HepG2 (cell line): Measurements from ENCODE around the gene VPS52. TPM values are rescaled to one million over a fixed set of nuclear protein-coding genes. Genes with fewer than 3 reads are reported as not detected.

Experiments used
- CBFB ChIP-seq: sonication (generic); formaldehyde crosslinking; IDR thresholded peaks from 2 replicates; pipeline ENCODE4 v1.4.0; 2020; ENCODE audit warnings: missing genetic modification reagents
- HOXA9 ChIP-seq: sonication (generic); formaldehyde crosslinking; IDR thresholded peaks from 2 replicates; pipeline ENCODE4 v1.8.1; 2022; ENCODE audit warnings: missing genetic modification reagents, mild to moderate bottlenecking, moderate library complexity, borderline replicate concordance
- NFE2L2 ChIP-seq: fragments of 150-350 bp; IDR thresholded peaks from 2 replicates; pipeline ENCODE4 v1.6.1; 2014; ENCODE audit warnings: low read length
- PCBP2 ChIP-seq: fragments of 200-400 bp; formaldehyde crosslinking; optimal IDR thresholded peaks from 2 replicates; pipeline ENCODE3; 2018; ENCODE audit warnings: low read length, low read depth; ENCODE audit not compliant: poor library complexity, severe bottlenecking
- PHF5A ChIP-seq: IDR thresholded peaks from one replicate; pipeline ENCODE4 v1.6.1; 2018; ENCODE audit warnings: low read depth, missing genetic modification reagents; ENCODE audit not compliant: unreplicated experiment
- RBAK ChIP-seq: sonication (generic); formaldehyde crosslinking; IDR thresholded peaks from 2 replicates; pipeline ENCODE4 v1.5.1; 2020; ENCODE audit warnings: mild to moderate bottlenecking, missing genetic modification reagents
- SP5 ChIP-seq: IDR thresholded peaks from 2 replicates; pipeline ENCODE4 v1.6.1; 2016; ENCODE audit warnings: low read depth, borderline replicate concordance
- TSC22D2 ChIP-seq: sonication (generic); formaldehyde crosslinking; IDR thresholded peaks from 2 replicates; pipeline ENCODE4 v1.5.1; 2020; ENCODE audit warnings: missing genetic modification reagents, mild to moderate bottlenecking, borderline replicate concordance
- ZNF143 ChIP-seq: sonication (generic); formaldehyde crosslinking; IDR thresholded peaks from 2 replicates; pipeline ENCODE4 v1.4.0; 2020; ENCODE audit warnings: missing genetic modification reagents
- ZNF317 ChIP-seq: sonication (generic); formaldehyde crosslinking; IDR thresholded peaks from 2 replicates; pipeline ENCODE4 v1.5.0; 2020; ENCODE audit warnings: mild to moderate bottlenecking, missing genetic modification reagents
- ZNF777 ChIP-seq: sonication (generic); formaldehyde crosslinking; IDR thresholded peaks from 2 replicates; pipeline ENCODE4 v1.4.0; 2020; ENCODE audit warnings: missing genetic modification reagents
- polyA plus RNA-seq, 8 experiments: library from polyadenylated mRNA; depleted of rRNA in 3 of 8; stranded (reverse) in 7 of 8; unstranded in 1 of 8; fragments of >200 nt; fragmentation: Illumina TruSeq in 4 of 8; extraction: Trizol in 4 of 8; gene quantifications; 2 replicates each; pipeline versions ENCODE4 v1.2.1 to v1.2.3, GENCODE V29; 2011 to 2016; ENCODE audit warnings: low read depth in 4 of 8, missing spikeins in 1 of 8, mixed read lengths in 1 of 8; ENCODE audit not compliant: insufficient read depth in 1 of 8
- total RNA-seq, 5 experiments: library from RNA; depleted of rRNA; stranded (reverse); fragments of >200 nt; fragmentation: Illumina TruSeq; extraction: Trizol; gene quantifications; 2 replicates each; pipeline ENCODE4 v1.2.3, GENCODE V29; 2016; ENCODE audit warnings: low read depth in 1 of 5
- TF ChIP-seq, protein P1 (sequence below): sonication (generic); formaldehyde crosslinking; IDR thresholded peaks from 2 replicates; pipeline ENCODE4 v1.5.0; 2020; ENCODE audit warnings: mild to moderate bottlenecking, missing genetic modification reagents, borderline replicate concordance
- TF ChIP-seq, protein P2 (sequence below): sonication (generic); formaldehyde crosslinking; IDR thresholded peaks from 2 replicates; pipeline ENCODE4 v1.9.0; 2021; ENCODE audit warnings: mild to moderate bottlenecking, missing genetic modification reagents
- TF ChIP-seq, protein P3 (sequence below): sonication (generic); formaldehyde crosslinking; IDR thresholded peaks from 2 replicates; pipeline ENCODE4 v1.4.0; 2020; ENCODE audit warnings: mild to moderate bottlenecking, missing genetic modification reagents
- TF ChIP-seq, protein P4 (sequence below): fragments of 450-650 bp; IDR thresholded peaks from 2 replicates; pipeline ENCODE4 v1.6.1; 2017; ENCODE audit warnings: mild to moderate bottlenecking

VPS52 gene
- total and polyA plus RNA-seq, 2 of the 13 experiments (the other 11 are each of a cell fraction or from before 2014, with no cell fraction given): 48.9 to 85.5 TPM

DNA sequence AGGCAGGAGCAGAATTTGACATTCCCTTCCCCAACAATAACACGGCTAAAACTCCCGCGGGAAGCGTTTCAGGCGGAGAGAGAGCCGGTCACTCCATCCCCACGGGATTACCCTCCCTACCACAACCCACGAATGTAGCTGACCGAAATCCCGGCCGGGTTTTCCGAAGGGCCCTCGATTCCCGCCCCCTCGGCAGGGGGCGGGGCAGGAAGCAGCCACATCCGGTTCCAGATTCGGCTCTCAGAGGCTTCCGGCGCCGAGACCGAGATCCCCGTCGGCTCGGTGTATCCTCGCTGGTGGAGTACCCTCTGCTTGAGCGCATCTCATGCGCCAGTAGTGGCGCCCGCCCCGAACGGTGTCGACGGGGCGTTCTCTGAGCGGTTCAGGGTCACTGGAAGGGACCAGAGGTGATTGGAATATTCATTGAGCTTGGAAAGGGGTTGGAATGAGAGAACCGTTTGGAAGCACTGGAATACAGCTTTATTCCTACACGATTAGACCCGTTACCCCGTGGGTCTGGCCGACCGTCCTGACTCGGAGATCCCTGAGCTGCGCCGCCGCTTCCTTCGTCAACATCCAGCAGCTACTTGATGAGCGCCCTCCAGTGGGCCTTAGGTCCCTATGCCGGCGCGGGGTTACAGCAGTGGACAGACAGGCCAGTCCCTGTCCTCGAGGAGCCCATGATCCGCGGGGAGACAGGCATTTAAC is 27.7 kb upstream of the VPS52 start (continued):
- no peak for TF ChIP-seq RBAK (CRISPR knock-in tag)
- TF ChIP-seq ZNF143 (CRISPR knock-in tag): peak; percentile 67; the same call in 1 of the 2 replicates
- TF ChIP-seq SP5: peak; percentile 93
- peak; percentile 93 for TF ChIP-seq ZNF317
- TF ChIP-seq, protein P1, sequence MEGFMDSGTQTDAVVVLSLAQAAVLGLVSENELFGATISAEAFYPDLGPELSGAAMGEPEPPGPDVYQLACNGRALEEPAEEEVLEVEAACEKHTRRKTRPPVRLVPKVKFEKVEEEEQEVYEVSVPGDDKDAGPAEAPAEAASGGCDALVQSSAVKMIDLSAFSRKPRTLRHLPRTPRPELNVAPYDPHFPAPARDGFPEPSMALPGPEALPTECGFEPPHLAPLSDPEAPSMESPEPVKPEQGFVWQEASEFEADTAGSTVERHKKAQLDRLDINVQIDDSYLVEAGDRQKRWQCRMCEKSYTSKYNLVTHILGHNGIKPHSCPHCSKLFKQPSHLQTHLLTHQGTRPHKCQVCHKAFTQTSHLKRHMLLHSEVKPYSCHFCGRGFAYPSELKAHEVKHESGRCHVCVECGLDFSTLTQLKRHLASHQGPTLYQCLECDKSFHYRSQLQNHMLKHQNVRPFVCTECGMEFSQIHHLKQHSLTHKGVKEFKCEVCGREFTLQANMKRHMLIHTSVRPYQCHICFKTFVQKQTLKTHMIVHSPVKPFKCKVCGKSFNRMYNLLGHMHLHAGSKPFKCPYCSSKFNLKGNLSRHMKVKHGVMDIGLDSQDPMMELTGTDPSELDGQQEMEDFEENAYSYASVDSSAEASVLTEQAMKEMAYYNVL: peak; percentile 92
- TF ChIP-seq ZNF777 (CRISPR knock-in tag): peak; percentile 98
- TF ChIP-seq NFE2L2: no peak
- peak; percentile 76 for TF ChIP-seq CBFB (CRISPR knock-in tag)
- TF ChIP-seq, protein P2, sequence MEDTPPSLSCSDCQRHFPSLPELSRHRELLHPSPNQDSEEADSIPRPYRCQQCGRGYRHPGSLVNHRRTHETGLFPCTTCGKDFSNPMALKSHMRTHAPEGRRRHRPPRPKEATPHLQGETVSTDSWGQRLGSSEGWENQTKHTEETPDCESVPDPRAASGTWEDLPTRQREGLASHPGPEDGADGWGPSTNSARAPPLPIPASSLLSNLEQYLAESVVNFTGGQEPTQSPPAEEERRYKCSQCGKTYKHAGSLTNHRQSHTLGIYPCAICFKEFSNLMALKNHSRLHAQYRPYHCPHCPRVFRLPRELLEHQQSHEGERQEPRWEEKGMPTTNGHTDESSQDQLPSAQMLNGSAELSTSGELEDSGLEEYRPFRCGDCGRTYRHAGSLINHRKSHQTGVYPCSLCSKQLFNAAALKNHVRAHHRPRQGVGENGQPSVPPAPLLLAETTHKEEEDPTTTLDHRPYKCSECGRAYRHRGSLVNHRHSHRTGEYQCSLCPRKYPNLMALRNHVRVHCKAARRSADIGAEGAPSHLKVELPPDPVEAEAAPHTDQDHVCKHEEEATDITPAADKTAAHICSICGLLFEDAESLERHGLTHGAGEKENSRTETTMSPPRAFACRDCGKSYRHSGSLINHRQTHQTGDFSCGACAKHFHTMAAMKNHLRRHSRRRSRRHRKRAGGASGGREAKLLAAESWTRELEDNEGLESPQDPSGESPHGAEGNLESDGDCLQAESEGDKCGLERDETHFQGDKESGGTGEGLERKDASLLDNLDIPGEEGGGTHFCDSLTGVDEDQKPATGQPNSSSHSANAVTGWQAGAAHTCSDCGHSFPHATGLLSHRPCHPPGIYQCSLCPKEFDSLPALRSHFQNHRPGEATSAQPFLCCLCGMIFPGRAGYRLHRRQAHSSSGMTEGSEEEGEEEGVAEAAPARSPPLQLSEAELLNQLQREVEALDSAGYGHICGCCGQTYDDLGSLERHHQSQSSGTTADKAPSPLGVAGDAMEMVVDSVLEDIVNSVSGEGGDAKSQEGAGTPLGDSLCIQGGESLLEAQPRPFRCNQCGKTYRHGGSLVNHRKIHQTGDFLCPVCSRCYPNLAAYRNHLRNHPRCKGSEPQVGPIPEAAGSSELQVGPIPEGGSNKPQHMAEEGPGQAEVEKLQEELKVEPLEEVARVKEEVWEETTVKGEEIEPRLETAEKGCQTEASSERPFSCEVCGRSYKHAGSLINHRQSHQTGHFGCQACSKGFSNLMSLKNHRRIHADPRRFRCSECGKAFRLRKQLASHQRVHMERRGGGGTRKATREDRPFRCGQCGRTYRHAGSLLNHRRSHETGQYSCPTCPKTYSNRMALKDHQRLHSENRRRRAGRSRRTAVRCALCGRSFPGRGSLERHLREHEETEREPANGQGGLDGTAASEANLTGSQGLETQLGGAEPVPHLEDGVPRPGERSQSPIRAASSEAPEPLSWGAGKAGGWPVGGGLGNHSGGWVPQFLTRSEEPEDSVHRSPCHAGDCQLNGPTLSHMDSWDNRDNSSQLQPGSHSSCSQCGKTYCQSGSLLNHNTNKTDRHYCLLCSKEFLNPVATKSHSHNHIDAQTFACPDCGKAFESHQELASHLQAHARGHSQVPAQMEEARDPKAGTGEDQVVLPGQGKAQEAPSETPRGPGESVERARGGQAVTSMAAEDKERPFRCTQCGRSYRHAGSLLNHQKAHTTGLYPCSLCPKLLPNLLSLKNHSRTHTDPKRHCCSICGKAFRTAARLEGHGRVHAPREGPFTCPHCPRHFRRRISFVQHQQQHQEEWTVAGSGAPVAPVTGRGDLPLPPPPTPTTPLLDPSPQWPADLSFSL (CRISPR knock-in tag): no peak
- TF ChIP-seq TSC22D2 (CRISPR knock-in tag): peak; percentile 76; the same call in 1 of the 2 replicates
- TF ChIP-seq HOXA9 (CRISPR knock-in tag): peak; percentile 68; the same call in 1 of the 2 replicates
- peak; percentile 16 for TF ChIP-seq PHF5A (CRISPR knock-in tag)
- TF ChIP-seq, protein P3, sequence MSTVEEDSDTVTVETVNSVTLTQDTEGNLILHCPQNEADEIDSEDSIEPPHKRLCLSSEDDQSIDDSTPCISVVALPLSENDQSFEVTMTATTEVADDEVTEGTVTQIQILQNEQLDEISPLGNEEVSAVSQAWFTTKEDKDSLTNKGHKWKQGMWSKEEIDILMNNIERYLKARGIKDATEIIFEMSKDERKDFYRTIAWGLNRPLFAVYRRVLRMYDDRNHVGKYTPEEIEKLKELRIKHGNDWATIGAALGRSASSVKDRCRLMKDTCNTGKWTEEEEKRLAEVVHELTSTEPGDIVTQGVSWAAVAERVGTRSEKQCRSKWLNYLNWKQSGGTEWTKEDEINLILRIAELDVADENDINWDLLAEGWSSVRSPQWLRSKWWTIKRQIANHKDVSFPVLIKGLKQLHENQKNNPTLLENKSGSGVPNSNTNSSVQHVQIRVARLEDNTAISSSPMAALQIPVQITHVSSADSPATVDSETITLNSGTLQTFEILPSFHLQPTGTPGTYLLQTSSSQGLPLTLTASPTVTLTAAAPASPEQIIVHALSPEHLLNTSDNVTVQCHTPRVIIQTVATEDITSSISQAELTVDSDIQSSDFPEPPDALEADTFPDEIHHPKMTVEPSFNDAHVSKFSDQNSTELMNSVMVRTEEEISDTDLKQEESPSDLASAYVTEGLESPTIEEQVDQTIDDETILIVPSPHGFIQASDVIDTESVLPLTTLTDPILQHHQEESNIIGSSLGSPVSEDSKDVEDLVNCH (CRISPR knock-in tag): peak; percentile 41; the same call in 1 of the 2 replicates
- TF ChIP-seq, protein P4, sequence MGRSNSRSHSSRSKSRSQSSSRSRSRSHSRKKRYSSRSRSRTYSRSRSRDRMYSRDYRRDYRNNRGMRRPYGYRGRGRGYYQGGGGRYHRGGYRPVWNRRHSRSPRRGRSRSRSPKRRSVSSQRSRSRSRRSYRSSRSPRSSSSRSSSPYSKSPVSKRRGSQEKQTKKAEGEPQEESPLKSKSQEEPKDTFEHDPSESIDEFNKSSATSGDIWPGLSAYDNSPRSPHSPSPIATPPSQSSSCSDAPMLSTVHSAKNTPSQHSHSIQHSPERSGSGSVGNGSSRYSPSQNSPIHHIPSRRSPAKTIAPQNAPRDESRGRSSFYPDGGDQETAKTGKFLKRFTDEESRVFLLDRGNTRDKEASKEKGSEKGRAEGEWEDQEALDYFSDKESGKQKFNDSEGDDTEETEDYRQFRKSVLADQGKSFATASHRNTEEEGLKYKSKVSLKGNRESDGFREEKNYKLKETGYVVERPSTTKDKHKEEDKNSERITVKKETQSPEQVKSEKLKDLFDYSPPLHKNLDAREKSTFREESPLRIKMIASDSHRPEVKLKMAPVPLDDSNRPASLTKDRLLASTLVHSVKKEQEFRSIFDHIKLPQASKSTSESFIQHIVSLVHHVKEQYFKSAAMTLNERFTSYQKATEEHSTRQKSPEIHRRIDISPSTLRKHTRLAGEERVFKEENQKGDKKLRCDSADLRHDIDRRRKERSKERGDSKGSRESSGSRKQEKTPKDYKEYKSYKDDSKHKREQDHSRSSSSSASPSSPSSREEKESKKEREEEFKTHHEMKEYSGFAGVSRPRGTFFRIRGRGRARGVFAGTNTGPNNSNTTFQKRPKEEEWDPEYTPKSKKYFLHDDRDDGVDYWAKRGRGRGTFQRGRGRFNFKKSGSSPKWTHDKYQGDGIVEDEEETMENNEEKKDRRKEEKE: no peak
- no peak for TF ChIP-seq PCBP2
